Body of pancreas (tissue), 4 donors: ENCODE measurements around the gene RTP2. TPM values are rescaled to one million over a fixed set of nuclear protein-coding genes. Genes with fewer than 3 reads are reported as not detected.

Experiments
- ATAC-seq: fragments of 150-250 bp; one replicate; pipeline ENCODE4 v1.9.1; 2016
- DNase-seq, 4 donors: peaks; one replicate each; pipeline ENCODE4 v3.0.0-alpha.2; 2019
- H3K27ac ChIP-seq, 4 donors: fragments of 200-600 bp; sonication (generic); 1 replicate in 3 of 4; 2 replicates in 1 of 4; pipeline versions ENCODE4 v1.5.1 to v1.6.1; 2016 to 2019; ENCODE audit warnings: mild to moderate bottlenecking in 1 of 4, mixed read lengths in 1 of 4, moderate library complexity in 1 of 4
- H3K27me3 ChIP-seq, 2 donors: fragments of 200-600 bp; sonication (generic); one replicate each; pipeline ENCODE4 v1.6.0; 2016; ENCODE audit warnings: mild to moderate bottlenecking in 1 of 2
- H3K36me3 ChIP-seq, 2 donors: fragments of 200-600 bp; sonication (generic); replicated peaks in 1 of 2; 2 replicates each; pipeline ENCODE4 v1.5.1; 2016; ENCODE audit warnings: low read depth in 2 of 2; ENCODE audit not compliant: insufficient read depth in 1 of 2
- H3K4me1 ChIP-seq: fragments of 200-600 bp; sonication (generic); one replicate; pipeline ENCODE4 v1.6.0; 2016
- H3K4me3 ChIP-seq, 2 donors: fragments of 200-600 bp; sonication (generic); 1 replicate in 1 of 2; 2 replicates in 1 of 2; pipeline ENCODE4 v1.5.1; 2016 to 2019
- H3K9me3 ChIP-seq, 3 donors: fragments of 200-600 bp; sonication (generic); 1 replicate in 2 of 3; 2 replicates in 1 of 3; pipeline ENCODE4 v1.5.1; 2016
- CTCF ChIP-seq, 7 experiments: fragments of 450-650 bp in 4 of 7; fragments of 200-600 bp in 3 of 7; sonication (generic) in 3 of 7; IDR thresholded peaks; one replicate each; pipeline ENCODE4 v1.5.1; 2016 to 2019; ENCODE audit warnings: antibody characterized with exemption in 7 of 7
- POLR2A ChIP-seq, 3 donors: fragments of 450-650 bp; IDR thresholded peaks; one replicate each; pipeline ENCODE4 v1.6.1; 2016; ENCODE audit warnings: antibody characterized with exemption in 3 of 3, mild to moderate bottlenecking in 2 of 3
- WGBS, 2 donors: methylation state at CpG; one replicate each; pipeline ENCODE4 v1.1.5; 2017; 5-methylcytosine and 5-hydroxymethylcytosine counted together
- intact Hi-C: fragments of 100-400 bp; cut with DNase I; formaldehyde crosslinking; loops from one replicate; pipeline ENCODE4 v1.15.1; 2023
- total RNA-seq, 2 donors: library from RNA; depleted of rRNA; stranded (reverse); fragments of >200 nt; gene quantifications; one replicate each; pipeline ENCODE4 v1.1.0, GENCODE V29; 2016

RTP2 gene
- total RNA-seq, 2 donors from 2014 or later = not detected

DNA sequence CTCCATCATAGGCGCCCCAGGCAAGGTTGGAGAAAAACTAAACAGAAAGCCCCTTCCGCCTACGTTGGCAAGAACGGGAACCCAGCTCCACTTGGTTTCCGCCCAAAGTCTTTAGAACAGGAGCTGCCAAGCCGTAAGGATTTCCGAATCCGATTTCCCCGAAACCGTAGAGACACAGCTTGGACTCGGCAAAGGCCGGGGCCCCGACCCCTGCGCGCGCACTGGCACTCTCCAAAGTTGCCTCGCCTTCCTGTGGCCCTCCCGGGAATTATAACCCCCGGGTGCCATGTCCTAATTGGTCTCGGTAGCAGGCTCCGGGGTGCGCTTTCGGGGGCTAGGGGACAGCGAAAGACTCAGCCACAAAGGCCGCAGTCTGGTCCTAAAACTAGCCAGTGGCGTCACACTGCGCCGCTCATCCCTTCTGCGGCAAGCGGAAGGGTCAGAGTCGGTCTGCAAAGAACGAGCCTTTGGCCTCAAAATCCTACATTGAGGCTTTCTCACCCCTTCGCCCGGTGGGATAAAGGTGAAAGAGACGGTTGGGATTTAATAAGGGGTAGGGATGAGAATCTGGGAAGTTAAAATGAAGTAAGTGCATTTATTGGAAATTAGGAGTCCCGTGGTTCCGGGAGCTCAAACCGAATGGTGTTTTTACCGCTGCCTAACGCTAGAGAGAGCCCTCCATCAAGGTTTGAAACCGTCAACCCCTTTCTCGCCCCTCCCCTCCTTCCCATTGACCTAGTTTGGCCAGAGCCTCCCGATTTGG lies 36.2 kb upstream of the RTP2 start:
- WGBS, 2 donors = 2 to 3% methylated on average over 43 of the region's 43 CpGs
- Histone ChIP-seq H3K27me3 (no peaks in the 10 kb centered on the region), H3K9me3 (no peaks in the 10 kb centered on the region), H3K4me1 (peaks cover 45% of the 10 kb centered on the region), H3K36me3 (no peaks in the 10 kb centered on the region), H3K27ac (peak overlapping the region; percentile 89 to 99 (median 99)), H3K4me3 (peak overlapping the region in 1 of 2 donors; percentile 27)
- DNase-seq (peak; percentile 88 to 94 (median 91)), ATAC-seq (peak; percentile 72)
- intact Hi-C loops = loop anchor here (5.0 kb wide), 1 partner anchor 1219 kb away; no protein-coding TSS in a partner anchor
- TF ChIP-seq POLR2A (IDR thresholded peaks at IDR 0.05) (peak; percentile 15 to 47 (median 42)), CTCF (IDR thresholded peaks at IDR 0.05) (peak; percentile 56 to 95 (median 87))

- Histone ChIP-seq H3K4me3 (no peak overlapping the region), H3K27me3 (no peaks in the 10 kb centered on the region), H3K36me3 (peaks cover 0 to 4% of the 10 kb centered on the region in 2 donors), H3K27ac (peak overlapping the region; percentile 89 to 99 (median 99)), H3K9me3 (no peaks in the 10 kb centered on the region), H3K4me1 (peaks cover 45% of the 10 kb centered on the region)
- DNase-seq (no peak), ATAC-seq (no peak)
- 0 to 6% methylated on average over 7 of the region's 7 CpGs for WGBS, 2 donors
- TF ChIP-seq CTCF (IDR thresholded peaks at IDR 0.05) (no peak), POLR2A (IDR thresholded peaks at IDR 0.05) (no peak)
- intact Hi-C loops = loop anchor here (5.0 kb wide), 1 partner anchor 1219 kb away; no protein-coding TSS in a partner anchor
Measured at GRCh38 chr3:187738071-187738330, 35.6 kb upstream of the RTP2 start.

DNA sequence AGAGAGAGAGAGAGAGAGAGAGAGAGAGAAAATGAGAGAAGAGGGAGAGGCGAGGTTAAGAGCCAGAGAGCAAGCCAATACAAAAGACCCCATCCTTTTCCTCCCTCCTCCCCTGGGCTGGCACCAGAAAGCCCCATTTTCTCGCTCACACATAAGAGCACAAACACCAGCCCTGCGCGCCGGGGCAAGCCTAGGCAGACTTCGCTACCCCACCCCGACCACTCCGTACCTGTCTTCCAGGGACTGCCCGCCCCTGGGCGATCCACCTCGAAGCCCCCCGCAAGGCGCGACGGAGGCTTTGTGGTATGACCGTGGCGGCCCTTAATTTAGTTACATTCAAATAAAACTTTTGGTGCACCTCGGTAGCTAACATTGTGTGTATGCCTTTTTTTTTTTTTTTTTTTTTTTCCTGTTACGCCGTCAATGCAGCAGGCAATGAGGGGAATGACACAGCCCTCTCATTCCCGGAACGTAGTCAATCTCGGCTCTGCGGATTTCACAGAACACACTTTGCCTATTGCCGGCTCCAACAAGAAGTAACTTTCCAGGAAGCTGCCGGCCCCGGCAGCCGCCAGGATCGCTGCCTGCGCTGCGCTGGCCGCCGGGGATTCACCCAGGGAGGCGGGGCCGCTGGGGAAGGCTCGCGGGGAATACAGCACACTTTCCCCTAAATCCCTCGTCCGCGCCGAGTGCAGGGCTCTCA lies 35.2 kb upstream of the RTP2 start:
- Histone ChIP-seq H3K4me3 (no peak overlapping the region), H3K27me3 (no peaks in the 10 kb centered on the region), H3K27ac (peak overlapping the region; percentile 89 to 99 (median 99)), H3K9me3 (no peaks in the 10 kb centered on the region), H3K36me3 (peaks cover 0 to 7% of the 10 kb centered on the region in 2 donors), H3K4me1 (peaks cover 45% of the 10 kb centered on the region)
- peak; percentile 60 to 75 (median 65) for DNase-seq
- intact Hi-C loops = loop anchor here (5.0 kb wide), 1 partner anchor 1220 kb away; no protein-coding TSS in a partner anchor
- 19 to 28% methylated on average over 25 to 40 of the region's 41 CpGs for WGBS, 2 donors
- peak; percentile 26 for ATAC-seq
- TF ChIP-seq CTCF (IDR thresholded peaks at IDR 0.05) = peak in 3 of 7 experiments; percentile 24 to 33 (median 31)
- TF ChIP-seq POLR2A (IDR thresholded peaks at IDR 0.05) = peak in 1 of 3 donors; percentile 15

- TF ChIP-seq POLR2A (IDR thresholded peaks at IDR 0.05) (no peak), CTCF (IDR thresholded peaks at IDR 0.05) (no peak)
- no peak overlapping the region for H3K4me3 ChIP-seq
- 66 to 75% methylated on average over 4 of the region's 4 CpGs for WGBS, 2 donors
- H3K36me3 ChIP-seq = peaks cover 0 to 13% of the 10 kb centered on the region in 2 donors
- no peaks in the 10 kb centered on the region for H3K9me3 ChIP-seq
- ATAC-seq (no peak), DNase-seq (no peak)
- no peaks in the 10 kb centered on the region for H3K27me3 ChIP-seq
- intact Hi-C loops = loop anchor here (5.0 kb wide), 1 partner anchor 1220 kb away; no protein-coding TSS in a partner anchor
- H3K4me1 ChIP-seq = peaks cover 40% of the 10 kb centered on the region
- peak overlapping the region in 2 of 4 donors; percentile 99 for H3K27ac ChIP-seq
Measured at GRCh38 chr3:187737006-187737367, 34.6 kb upstream of the RTP2 start.
